Neural cell (in vitro differentiated cells): Measurements from ENCODE around the gene CRYGA.

ENCODE experiments used
- POLR2AphosphoS5 ChIP-seq: IDR thresholded peaks from 2 replicates; pipeline ENCODE4 v1.6.1; 2012
- RAD21 ChIP-seq: fragments of 450-650 bp; conservative IDR thresholded peaks from 2 replicates; pipeline ENCODE4 v1.6.1; 2014; ENCODE audit warnings: antibody characterized with exemption, mild to moderate bottlenecking, moderate library complexity
- TF ChIP-seq, protein P1 (sequence below): fragments of 450-650 bp; IDR thresholded peaks from 2 replicates; pipeline ENCODE4 v1.5.1; 2014; ENCODE audit warnings: antibody characterized with exemption, mild to moderate bottlenecking, moderate library complexity; ENCODE audit not compliant: poor library complexity, severe bottlenecking

DNA sequence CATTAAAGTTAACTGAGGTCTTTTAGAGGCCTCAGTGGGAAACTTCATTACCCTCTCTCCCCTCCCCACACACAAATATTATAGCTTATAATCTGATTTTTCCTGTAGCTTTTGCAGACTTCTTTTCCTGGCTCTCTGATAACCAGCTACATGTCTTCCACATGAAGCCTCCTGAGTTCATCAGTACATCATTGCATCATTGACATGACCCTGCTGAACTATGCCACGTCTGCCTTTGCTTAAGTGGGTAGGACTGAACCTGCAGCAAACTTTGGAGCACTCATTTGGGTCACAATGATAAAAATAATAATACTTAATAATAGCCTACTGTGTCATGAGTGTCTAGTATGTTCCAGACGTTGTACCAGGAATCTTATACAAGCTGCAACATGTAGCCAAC lies 7.0 kb downstream of the CRYGA start:
- no peak for TF ChIP-seq POLR2AphosphoS5
- TF ChIP-seq, protein P1, sequence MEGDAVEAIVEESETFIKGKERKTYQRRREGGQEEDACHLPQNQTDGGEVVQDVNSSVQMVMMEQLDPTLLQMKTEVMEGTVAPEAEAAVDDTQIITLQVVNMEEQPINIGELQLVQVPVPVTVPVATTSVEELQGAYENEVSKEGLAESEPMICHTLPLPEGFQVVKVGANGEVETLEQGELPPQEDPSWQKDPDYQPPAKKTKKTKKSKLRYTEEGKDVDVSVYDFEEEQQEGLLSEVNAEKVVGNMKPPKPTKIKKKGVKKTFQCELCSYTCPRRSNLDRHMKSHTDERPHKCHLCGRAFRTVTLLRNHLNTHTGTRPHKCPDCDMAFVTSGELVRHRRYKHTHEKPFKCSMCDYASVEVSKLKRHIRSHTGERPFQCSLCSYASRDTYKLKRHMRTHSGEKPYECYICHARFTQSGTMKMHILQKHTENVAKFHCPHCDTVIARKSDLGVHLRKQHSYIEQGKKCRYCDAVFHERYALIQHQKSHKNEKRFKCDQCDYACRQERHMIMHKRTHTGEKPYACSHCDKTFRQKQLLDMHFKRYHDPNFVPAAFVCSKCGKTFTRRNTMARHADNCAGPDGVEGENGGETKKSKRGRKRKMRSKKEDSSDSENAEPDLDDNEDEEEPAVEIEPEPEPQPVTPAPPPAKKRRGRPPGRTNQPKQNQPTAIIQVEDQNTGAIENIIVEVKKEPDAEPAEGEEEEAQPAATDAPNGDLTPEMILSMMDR, result no peak
- TF ChIP-seq RAD21, result no peak
